ENCODE results near the gene ADRB2. TPM values are rescaled to one million over a fixed set of nuclear protein-coding genes. Genes with fewer than 3 reads are reported as not detected.

Gene ADRB2
- total and polyA plus RNA-seq, 12 donors, result 0.18 to 2.2 (median 0.87) TPM

DNA sequence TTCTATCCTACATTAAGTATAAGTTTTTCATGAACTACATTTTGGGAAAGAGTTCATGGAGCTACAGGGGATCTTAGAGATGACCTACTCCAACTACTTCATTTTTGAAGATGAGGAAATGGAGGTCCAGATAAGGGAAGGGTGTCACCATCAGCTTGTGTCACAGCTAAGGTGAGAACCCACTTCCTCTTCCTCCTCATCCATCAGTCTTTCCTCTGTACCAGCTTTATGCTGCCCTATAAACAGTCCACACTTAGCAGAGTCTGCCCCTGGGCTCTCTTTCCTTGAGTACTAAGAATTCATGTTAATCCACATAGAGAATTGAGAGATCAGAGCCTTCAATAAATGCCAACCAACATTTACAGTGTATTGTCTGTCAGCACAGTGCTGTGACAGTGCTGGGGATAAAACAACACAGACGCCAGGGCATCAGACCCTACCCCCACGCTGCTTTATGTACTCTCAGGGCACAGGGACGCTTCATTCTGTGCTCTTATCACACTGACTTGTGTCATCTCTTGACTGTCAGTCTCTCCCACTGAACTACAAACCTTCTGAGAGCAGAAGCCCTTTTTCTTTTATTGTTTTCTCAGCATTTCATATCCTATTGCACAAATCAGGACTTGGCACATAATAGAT lies 22.1 kb downstream of the ADRB2 start:
- Histone ChIP-seq H3K27me3 (peaks cover 3% of the 10 kb centered on the region), H3K9me3 (replicated peaks in 1 of 3) (no peaks in the 10 kb centered on the region), H3K27ac (no peak overlapping the region), H3K4me1 (replicated peaks in 1 of 2) (no peaks in the 10 kb centered on the region), H3K36me3 (replicated peaks in 1 of 2) (no peaks in the 10 kb centered on the region), H3K4me3 (no peak overlapping the region)
- no peak for DNase-seq
- TF ChIP-seq POLR2A (IDR thresholded peaks at IDR 0.05), result no peak
- TF ChIP-seq, protein P1, sequence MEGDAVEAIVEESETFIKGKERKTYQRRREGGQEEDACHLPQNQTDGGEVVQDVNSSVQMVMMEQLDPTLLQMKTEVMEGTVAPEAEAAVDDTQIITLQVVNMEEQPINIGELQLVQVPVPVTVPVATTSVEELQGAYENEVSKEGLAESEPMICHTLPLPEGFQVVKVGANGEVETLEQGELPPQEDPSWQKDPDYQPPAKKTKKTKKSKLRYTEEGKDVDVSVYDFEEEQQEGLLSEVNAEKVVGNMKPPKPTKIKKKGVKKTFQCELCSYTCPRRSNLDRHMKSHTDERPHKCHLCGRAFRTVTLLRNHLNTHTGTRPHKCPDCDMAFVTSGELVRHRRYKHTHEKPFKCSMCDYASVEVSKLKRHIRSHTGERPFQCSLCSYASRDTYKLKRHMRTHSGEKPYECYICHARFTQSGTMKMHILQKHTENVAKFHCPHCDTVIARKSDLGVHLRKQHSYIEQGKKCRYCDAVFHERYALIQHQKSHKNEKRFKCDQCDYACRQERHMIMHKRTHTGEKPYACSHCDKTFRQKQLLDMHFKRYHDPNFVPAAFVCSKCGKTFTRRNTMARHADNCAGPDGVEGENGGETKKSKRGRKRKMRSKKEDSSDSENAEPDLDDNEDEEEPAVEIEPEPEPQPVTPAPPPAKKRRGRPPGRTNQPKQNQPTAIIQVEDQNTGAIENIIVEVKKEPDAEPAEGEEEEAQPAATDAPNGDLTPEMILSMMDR (IDR thresholded peaks at IDR 0.05), result no peak
- WGBS, 4 donors, result 53 to 65% (median 57%) methylated on average over 3 of the region's 3 CpGs
- intact Hi-C loops (cut with DNase I), result no loop called here

DNA sequence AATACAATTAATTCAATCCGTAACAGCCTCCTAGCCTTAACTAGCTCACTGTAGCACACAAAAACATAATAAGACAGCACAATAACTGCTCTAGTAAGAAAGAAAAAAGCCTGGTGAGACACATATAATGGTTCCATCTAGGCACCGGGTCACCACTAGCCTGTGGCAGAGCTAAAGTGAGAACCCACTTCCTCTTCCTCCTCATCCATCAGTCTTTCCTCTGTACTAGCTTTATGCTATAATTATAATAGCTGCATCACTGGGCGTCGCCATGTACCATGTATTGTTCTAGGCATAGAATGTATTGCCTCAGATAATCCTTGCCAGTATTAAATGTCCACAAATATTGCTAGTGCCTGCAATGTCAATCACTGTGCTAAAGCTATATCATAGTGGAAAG lies 23.1 kb downstream of the ADRB2 start:
- Histone ChIP-seq H3K27ac (no peak overlapping the region), H3K27me3 (peaks cover 3% of the 10 kb centered on the region), H3K4me1 (replicated peaks in 1 of 2) (no peaks in the 10 kb centered on the region), H3K4me3 (no peak overlapping the region), H3K9me3 (replicated peaks in 1 of 3) (no peaks in the 10 kb centered on the region), H3K36me3 (replicated peaks in 1 of 2) (no peaks in the 10 kb centered on the region)
- intact Hi-C loops (cut with DNase I), result no loop called here
- TF ChIP-seq POLR2A (IDR thresholded peaks at IDR 0.05), result no peak
- TF ChIP-seq, protein P1 (IDR thresholded peaks at IDR 0.05), result no peak
- whole genome bisulfite sequencing, 4 donors, result 66 to 73% (median 72%) methylated on average over 4 of the region's 4 CpGs
- DNase-seq, result peak in 1 of 7 donors; percentile 7

DNA sequence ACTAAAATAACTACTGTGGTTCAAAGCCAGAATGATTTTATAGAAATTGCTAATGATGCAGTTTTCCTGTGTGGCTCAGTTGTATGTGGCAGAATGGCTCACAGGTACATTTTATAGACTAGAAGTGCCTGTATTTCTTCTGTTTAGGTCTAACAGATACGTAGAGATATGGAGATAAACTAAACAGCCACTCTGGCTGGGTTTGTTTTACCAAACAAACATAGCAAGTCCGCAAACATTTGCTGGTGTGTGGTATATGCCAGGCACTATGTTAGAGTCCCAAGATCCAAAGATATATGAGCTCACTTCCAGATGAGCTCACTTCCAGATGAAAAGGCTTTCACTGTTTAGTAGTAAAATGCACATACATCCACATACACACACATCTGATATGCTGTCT lies 24.4 kb downstream of the ADRB2 start:
- intact Hi-C loops (cut with DNase I), result no loop called here
- H3K9me3 ChIP-seq (replicated peaks in 1 of 3), result no peaks in the 10 kb centered on the region
- H3K4me3 ChIP-seq, result no peak overlapping the region
- no peak for TF ChIP-seq POLR2A (IDR thresholded peaks at IDR 0.05)
- TF ChIP-seq, protein P1 (IDR thresholded peaks at IDR 0.05), result no peak
- peaks cover 3% of the 10 kb centered on the region for H3K27me3 ChIP-seq
- H3K36me3 ChIP-seq (replicated peaks in 1 of 2), result no peaks in the 10 kb centered on the region
- no peaks in the 10 kb centered on the region for H3K4me1 ChIP-seq (replicated peaks in 1 of 2)
- no peak for DNase-seq
- H3K27ac ChIP-seq, result no peak overlapping the region
- 65 to 77% (median 71%) methylated on average over 2 of the region's 2 CpGs for WGBS, 4 donors

DNA sequence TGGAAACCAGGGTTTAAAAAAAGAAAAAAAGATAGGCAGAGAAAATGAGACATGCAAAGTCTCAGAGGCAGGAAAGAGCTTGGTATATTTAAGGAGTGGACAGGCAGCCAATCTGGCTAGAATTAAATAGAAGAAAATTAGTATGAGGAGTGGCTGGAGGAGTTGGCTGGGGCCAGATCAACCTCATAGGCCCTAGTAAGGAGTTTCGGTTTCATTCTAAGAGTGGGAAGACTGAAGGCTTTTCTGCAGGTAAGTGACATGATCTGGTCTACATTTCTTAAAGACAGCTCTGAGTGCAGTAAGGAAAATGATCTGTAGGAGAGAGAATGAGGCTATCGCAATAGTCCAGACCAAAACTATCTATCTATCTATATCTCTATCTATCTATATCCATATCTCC lies 27.5 kb downstream of the ADRB2 start:
- 88 to 92% (median 90%) methylated on average over 2 of the region's 2 CpGs for WGBS, 4 donors

More for the DNA sequence above, 27.5 kb downstream of the ADRB2 start:
- DNase-seq, result no peak
- peaks cover 3% of the 10 kb centered on the region for H3K27me3 ChIP-seq
- no peaks in the 10 kb centered on the region for H3K36me3 ChIP-seq (replicated peaks in 1 of 2)
- H3K9me3 ChIP-seq (replicated peaks in 1 of 3), result no peaks in the 10 kb centered on the region
- no peaks in the 10 kb centered on the region for H3K4me1 ChIP-seq (replicated peaks in 1 of 2)
- H3K4me3 ChIP-seq, result no peak overlapping the region
- intact Hi-C loops (cut with DNase I), result no loop called here
- no peak overlapping the region for H3K27ac ChIP-seq
- TF ChIP-seq POLR2A (IDR thresholded peaks at IDR 0.05), result no peak
- TF ChIP-seq, protein P1 (IDR thresholded peaks at IDR 0.05), result no peak
